ENCODE data around the gene FGD3.

FGD3 gene

DNA sequence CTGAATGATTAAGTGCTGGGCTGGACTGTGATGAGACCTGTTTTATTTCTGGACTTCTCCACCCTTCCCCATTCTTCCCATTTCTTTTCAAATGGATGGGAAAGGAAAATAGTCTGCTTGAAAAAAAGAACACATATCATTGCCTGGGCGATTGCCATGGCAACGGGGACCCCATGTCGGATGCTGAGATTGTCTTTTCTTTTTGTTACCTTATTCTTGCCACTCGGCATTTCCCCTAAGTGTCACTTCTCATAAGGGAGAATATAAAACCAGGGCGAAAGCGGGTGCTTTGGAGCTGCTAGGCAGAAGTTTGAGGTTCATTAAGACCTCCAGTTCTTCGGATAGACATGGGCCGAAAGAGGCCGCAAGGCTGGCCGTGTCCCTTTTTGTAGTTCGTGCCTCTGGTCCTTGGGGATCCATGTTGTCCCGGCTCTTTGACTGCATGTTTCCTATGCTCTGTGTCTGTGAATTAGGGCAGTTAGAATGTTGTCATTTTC lies 763 bp downstream of the FGD3 start:
- TF ChIP-seq, protein P1, sequence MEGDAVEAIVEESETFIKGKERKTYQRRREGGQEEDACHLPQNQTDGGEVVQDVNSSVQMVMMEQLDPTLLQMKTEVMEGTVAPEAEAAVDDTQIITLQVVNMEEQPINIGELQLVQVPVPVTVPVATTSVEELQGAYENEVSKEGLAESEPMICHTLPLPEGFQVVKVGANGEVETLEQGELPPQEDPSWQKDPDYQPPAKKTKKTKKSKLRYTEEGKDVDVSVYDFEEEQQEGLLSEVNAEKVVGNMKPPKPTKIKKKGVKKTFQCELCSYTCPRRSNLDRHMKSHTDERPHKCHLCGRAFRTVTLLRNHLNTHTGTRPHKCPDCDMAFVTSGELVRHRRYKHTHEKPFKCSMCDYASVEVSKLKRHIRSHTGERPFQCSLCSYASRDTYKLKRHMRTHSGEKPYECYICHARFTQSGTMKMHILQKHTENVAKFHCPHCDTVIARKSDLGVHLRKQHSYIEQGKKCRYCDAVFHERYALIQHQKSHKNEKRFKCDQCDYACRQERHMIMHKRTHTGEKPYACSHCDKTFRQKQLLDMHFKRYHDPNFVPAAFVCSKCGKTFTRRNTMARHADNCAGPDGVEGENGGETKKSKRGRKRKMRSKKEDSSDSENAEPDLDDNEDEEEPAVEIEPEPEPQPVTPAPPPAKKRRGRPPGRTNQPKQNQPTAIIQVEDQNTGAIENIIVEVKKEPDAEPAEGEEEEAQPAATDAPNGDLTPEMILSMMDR (conservative IDR thresholded peaks at IDR 0.05; ENCODE audit: low read depth) = no peak
- ChIA-PET POLR2A (ENCODE audit: low non-redundant PET) (no interaction called here), CTCF (interaction anchor here (0.5 to 0.8 kb wide), 3 partner anchors 9 to 332 kb away, joined by 3 read pairs; no protein-coding TSS in a partner anchor)
- H3K27ac ChIP-seq = no peak overlapping the region
- no peak for DNase-seq (ENCODE audit: low spot score)

DNA sequence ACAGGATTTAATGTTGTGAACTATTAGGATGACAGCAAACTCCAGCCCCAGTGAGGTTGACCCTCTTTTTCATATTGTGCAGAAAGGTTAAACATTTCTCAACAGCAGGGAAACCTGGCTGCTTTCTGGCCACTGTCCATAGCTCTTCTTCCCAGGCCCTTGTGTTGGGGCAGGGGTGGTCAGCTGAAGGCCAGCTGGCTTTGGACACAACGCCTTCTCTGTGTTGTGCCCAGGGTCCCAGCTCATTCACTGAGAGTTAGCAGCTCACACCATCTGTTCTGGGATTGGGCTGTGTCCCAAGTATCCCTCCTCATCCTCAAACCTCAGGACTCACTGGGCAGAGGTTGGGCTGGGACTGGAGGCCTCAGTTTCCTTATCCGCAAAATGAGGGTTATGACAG lies 1.3 kb downstream of the FGD3 start:
- TF ChIP-seq, protein P1 (conservative IDR thresholded peaks at IDR 0.05; ENCODE audit: low read depth) = no peak
- H3K27ac ChIP-seq = no peak overlapping the region
- POLR2A ChIA-PET (ENCODE audit: low non-redundant PET) = no interaction called here
- CTCF ChIA-PET = no interaction called here
- DNase-seq (ENCODE audit: low spot score) = no peak

DNA sequence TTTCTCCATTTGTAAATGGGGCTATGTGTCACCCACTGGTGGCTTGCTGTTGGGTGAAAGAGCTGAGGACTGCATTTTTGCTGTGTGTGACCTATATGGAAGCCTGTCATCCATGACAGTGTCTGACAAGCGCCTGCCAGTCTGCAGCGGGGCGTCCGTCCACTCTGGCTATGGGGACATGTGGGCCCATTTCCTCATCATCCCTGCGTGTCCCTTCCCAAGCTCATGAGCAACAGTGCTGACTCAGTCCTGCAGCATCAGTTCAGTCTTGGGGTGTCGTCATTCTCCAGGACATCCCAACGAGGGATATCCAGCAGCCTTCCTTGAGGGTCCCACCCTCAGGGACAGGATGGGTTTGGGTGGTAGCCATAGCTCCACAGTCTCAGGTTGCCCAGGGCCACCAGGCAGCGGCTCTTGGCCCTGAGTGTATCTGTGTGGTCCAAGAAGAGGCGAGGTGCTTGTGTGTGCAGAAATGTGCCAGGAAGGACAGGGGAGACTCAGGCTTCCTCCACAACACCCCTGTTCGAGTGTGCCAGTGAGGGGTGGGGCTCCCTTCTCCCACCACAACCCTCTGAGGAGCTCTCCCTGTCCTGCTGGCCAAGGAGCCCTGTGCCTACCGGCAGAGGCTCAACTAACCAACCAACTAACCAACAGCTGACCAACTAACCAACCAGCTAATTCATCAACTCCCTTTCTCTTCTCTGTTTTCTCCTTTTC lies 2.1 kb downstream of the FGD3 start:
- TF ChIP-seq, protein P1 (conservative IDR thresholded peaks at IDR 0.05; ENCODE audit: low read depth) = no peak
- ChIA-PET POLR2A (ENCODE audit: low non-redundant PET) (no interaction called here), CTCF (interaction anchor here (0.6 kb wide), 1 partner anchor 53 kb away, joined by 3 read pairs; no protein-coding TSS in a partner anchor)
- no peak for DNase-seq (ENCODE audit: low spot score)
- H3K27ac ChIP-seq = no peak overlapping the region

DNA sequence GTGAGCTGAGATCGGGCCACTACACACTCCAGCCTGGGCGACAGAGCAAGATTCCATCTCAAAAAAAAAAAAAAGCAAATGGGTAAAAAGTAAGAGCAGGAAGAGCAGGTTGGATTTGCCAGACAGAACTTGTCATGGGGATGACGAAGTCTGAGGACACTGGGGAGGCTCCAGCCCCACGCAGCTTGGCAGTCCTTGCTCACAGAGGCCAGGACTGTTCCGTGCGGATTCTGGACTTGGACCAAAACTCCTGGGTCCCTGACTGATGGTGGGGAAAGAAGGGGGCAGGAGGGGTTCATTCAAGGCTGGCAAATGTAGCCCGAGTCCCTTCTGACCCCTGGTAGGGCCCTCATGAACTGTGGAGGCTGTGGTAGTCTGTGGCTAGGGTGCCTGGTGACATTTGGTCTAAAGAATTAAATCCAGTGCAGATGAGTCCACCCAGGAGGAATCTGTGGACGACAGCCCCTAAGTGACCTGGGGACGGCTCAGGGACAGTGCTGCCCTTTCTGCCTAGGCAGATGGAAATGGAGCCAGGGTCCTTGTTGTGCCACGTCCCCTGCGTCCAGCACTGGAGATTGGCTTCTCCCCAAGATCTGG lies 3.1 kb downstream of the FGD3 start:
- no peak overlapping the region for H3K27ac ChIP-seq
- TF ChIP-seq, protein P1 (conservative IDR thresholded peaks at IDR 0.05; ENCODE audit: low read depth) = no peak
- POLR2A ChIA-PET (ENCODE audit: low non-redundant PET) = no interaction called here
- peak; percentile 50 for DNase-seq (ENCODE audit: low spot score)
- CTCF ChIA-PET = interaction anchor here (0.6 kb wide), 1 partner anchor 52 kb away, joined by 3 read pairs; no protein-coding TSS in a partner anchor

DNA sequence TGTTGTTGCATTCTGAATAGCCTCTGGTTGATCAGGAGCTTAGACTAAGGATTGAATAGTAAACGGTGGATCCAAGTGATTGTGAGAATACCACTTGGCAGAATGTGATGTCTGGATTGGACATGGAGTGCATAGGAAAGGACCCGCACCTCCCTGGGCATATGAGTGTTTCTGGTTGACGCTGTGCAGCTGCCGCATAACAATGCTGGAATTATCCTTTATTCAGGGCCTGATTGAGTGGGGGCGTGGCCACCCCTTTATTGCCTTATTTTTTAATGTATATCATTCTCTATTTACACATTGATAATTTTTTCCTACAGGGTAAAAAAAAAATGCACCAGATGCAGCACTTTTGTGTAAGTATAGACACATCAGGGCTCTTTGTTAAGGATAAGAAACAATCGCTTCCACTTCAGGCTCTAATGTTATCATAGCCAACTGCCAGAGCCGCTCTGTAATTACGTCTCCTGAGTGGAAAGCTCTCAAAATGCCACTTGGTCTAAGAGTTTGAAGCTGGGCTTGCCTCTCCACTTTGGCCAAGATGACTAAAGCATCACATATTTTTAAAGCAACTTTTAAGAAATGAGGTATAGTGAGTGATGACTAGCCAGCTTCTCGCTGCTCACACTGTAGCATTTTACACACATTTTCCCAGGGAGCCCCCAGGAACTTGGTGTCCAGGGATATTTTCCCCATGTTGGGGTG lies 5.7 kb downstream of the FGD3 start:
- DNase-seq (ENCODE audit: low spot score) = no peak
- ChIA-PET POLR2A (ENCODE audit: low non-redundant PET) (no interaction called here), CTCF (interaction anchor here (0.5 to 1.3 kb wide), 4 partner anchors 20 to 462 kb away, joined by 3 to 4 read pairs (median 3); no protein-coding TSS in a partner anchor)
- peak overlapping the region; percentile 56 for H3K27ac ChIP-seq
- TF ChIP-seq, protein P1 (conservative IDR thresholded peaks at IDR 0.05; ENCODE audit: low read depth) = no peak
